ENCODE measurements around the gene CREG1.
"Not testable (repeated sequence)": the region's sequence is repeated elsewhere in the genome, so short reads cannot be mapped to it uniquely, and the experiment has no call there.

Gene CREG1

DNA sequence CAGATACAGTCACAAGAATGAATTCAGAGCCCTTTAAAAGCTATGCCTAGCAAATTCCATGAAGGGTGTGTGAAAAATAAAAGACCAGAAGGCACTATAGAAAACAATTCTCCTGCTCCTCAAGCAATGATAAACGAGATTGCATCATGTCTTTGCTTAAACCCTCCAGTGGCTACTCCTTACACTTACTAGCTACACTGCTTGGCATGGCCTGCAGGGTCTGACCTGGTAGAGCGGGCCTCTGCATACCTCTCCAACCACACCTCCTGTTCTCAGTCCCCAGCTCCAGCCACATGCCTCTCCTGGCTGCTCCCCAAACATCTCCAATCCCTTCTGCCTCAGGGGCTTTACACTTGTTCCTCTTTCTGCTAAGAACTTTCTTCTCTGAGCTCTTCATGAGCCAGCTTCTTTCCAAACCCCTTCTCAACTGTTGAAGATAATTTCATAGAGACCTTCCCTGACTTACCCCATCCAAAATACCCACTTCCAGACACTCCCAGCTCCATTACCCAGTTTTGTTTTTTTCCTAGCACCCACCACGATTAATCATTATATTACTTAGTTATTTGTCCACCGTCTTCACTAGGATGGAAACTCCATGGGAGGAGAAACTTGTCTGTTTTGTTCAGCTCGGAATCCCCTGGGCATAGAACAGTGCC lies 11.2 kb upstream of the CREG1 start:
- no peak for DNase-seq (ENCODE audit: low read depth in 1 of 2, low spot score in 1 of 2)

DNA sequence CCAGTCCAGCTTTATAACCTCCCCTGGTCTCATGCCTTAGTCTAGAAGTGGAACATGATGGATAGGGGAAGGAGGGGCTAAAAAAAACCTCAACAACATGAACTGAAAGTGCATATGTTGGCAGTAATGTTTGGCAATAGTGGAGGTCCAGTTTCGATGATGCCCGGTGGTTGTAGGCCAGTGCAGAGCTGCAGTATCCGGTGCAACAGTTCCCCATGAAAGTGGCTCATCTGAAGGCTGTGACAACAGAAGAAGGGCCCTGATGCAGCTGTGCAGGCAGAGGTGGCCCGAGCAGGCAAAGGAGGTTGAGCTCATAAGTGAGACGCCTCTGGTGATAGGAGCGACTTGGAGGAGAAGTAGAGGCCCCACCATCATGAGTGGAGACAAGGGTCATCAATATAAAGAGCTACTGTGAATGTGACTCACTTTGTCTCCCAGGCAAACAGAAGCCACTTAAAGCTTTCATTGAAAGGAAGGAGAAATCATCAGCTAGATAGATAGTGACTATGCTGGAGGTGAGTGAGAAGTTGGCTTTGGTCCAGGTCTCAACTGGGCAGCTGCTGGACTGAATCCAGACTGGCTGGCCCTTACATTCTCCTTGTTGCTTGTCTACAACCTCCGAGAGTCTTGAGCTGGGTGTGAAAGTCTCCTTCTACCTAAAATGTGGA lies 10.2 kb upstream of the CREG1 start:
- DNase-seq (ENCODE audit: low read depth in 1 of 2, low spot score in 1 of 2) = no peak

DNA sequence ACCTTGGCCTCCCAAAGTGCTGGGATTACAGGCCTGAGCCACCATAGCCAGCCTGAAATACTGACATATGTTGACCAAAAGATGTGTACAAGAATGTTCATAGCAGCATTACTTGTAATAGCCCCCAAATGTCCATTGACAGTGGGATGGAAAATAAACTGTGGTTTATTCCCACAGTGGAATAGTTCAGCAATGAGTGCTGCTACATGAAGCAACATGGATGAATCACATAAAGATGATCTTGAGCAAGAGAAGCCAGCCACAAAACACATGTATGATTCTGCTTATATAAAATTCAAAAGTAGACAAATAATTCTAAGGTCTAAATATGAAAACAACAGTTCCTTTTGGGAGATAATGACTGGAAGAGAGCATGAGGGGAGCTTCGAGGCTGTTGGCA lies 9.1 kb upstream of the CREG1 start:
- no peak for DNase-seq (ENCODE audit: low read depth in 1 of 2, low spot score in 1 of 2)

DNA sequence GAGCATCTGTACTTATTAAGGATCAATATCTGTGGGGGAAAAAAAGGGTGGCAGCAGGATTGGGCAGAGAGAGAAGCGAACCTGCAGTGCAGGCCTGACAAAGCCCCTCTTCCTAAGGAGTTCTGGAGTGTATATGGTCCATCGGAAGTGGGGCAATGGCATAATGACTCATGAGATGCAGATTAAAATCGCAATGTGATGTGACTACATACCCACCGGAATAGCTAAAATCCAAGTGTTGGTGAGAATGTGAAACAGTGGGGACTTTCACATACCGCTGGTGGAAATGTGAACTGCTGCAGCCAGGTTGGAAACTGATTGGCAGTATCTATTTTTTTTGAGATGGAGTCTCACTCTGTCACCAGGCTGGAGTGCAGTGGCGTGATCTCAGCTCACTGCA lies 8.2 kb upstream of the CREG1 start:
- no peak for DNase-seq (ENCODE audit: low read depth in 1 of 2, low spot score in 1 of 2)

DNA sequence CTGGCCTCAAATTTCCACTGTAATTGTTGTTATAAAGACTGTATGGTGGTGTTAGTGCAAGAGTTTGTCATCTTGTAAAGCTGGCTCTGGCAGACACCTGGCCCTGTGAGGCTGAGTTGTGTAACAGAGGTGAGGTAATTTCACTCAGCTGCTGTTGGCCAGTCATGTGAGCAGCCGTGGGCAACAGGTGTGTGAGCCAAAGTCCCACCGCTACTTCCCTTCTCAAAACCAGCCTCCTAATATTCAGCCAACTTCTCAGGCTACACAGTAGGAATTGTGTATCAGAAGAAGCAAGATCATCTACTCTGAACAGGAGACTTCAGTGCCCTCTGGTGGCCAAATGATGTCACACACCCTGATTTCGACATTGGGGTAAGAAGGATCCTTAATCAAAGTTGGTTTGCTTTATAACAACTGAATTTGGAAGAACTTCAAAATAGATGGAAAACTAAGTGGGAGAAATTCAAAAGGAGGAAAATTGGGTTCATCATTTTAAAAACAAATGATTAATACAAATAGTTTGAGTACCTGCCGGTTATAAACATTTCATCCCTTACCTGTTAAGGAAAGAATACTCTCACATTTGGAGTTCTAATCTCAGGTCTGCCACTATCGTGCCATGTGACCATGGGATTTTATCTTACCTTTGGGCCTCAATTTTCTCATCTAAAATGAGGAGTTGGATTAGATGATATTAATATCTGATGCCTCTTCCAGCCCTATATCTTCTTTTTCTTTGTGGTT lies 2.6 kb upstream of the CREG1 start:
- peak; percentile 50 to 73 for DNase-seq (ENCODE audit: low read depth in 1 of 2, low spot score in 1 of 2)

DNA sequence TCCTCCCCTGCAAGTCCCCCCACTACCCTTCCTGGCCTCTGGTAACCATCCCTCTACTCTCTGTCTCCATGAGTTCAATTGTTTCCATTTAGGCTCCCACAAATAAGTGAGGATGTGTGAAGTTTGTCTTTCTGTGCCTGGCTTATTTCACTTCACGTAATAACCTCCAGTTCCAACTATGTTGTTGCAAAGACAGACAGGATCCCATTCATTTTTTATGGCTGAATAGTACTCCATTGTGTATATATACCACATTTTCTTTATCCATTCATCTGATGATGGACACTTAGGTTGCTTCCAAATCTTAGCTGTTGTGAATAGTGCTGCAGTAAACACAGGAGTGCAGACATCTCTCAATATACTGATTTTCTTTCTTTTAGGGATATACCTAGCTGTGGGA lies 1.5 kb upstream of the CREG1 start:
- not testable (repeated sequence) for DNase-seq (ENCODE audit: low read depth in 1 of 2, low spot score in 1 of 2)

DNA sequence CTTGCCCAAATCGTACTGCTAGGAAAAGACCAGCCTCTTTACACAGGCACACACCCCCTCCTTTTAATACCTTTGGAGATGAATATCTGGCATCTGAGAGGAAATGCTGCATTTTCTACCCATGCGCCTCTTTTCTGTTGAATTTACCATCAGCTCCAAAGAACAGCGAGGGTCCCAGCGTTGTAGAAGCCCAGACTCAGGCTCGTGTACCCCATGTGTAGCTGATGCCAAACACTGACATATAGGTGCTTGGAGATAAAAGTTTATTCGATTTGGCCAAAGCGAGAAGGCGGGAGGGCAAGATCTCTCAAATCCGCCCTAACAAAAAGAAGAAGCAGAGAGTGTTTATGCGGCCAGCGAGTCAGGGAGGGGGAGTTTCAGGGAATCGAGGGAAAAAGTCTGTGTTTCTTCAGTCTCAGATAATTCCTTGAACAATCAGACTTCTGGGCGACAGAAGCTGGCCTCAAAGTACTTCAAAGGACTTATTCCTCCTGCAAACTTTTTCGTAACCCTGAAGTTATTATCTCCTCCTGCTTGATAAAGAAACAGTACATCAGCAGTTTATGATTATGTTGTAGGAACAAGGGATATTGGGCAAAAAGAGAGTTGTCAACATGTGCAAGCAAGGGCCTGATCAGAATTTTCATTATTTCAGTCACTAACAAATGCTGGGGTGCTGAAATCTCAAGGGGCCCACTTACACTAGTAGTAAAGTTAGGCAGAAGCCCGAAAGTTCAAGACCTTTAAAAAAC lies 642 bp upstream of the CREG1 start:
- no peak for DNase-seq (ENCODE audit: low read depth in 1 of 2, low spot score in 1 of 2)

DNA sequence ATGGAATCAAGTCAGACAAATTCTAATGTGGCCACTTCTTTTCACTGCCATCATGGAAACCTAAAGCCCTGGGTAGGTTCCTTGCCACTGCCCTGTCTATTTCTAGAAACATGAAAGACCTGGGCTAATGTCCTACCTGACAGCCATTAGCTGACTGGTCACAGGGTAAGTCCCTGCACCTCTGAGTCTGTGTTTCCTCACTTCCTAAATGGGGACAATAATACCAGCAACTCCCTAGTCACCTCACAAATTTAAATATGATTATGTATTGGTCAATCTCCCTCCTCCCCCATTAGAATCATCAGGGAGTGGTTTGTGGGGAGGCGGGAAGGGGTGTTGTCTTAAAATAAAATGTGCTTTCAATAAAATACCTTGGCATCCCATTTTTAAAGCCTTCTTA lies 2.2 kb downstream of the CREG1 start:
- DNase-seq (ENCODE audit: low read depth in 1 of 2, low spot score in 1 of 2) = no peak

DNA sequence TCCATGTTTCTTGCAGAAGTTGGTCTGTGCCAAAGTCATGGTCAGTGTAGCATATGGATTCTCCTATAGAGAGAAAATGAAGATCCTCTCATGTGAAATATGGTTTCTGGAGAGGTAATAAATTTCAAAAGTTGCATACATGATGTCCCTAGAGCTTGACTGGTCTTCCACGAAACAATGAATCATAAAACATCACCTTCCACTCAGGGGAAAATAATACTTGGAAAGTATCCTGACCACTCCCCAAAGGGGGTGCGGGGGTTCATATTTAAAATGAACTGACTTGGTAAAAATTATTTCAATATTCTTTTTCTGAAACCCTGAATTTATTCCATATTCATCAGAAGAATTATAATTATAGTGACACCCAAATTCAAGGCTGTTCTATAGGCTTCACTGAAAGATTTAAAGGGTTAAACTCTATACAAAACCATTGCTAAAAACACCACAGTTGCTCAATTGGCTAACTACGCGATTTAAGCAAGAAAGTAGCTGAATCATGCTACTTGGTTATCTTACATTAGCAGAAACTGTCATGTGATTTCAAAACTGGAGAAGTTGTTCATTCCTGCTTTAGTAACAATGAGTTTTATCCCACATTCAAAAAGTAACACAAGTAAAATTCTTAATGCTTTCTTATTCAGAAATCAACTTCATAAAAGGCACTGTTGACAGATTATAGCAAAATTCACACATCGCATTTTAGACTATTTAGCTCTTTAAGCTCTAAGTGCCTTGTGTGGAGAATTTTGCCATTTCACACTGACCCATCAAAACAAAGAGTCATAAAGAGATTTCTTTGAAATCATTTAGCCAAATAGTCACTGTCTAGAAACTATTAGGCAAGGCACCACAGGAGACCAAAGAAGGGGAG lies 5.3 kb downstream of the CREG1 start:
- DNase-seq (ENCODE audit: low read depth in 1 of 2, low spot score in 1 of 2) = no peak

DNA sequence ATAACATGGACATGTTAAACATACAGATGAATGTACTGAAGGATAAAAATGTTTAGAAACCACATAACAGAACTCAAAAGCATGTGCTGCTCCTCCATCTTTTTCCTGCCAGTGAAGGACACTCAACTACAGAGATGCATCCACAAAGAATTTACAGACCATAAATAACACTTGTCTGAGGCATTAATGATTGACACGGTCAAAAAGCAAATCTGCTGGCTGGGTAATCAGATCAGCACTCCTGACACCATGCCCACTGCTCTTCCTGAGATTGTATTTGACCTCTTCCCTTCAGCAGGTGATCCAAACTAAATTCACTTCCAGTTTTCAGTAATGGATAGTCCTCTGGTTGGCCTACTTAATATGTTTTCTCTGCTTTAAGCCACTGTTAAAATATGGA lies 6.6 kb downstream of the CREG1 start:
- DNase-seq (ENCODE audit: low read depth in 1 of 2, low spot score in 1 of 2) = no peak

DNA sequence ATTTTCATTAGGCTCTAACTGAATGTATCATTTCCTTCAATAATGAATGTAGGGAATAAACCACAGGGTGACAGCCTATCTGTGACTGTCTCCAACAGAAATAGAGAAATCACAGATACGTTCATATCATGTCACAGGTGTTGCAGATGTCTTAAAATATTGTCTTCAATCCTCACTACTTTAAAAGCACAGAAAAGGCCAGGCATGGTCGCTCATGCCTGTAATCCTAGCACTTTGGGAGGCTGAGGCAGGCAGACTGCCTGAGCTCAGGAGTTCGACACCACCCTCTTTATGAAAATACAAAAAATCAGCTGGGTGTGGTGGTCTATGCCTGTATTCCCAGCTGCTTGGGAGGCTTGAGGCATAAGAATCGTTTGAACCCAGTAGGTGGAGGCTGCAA lies 8.2 kb downstream of the CREG1 start:
- no peak for DNase-seq (ENCODE audit: low read depth in 1 of 2, low spot score in 1 of 2)

DNA sequence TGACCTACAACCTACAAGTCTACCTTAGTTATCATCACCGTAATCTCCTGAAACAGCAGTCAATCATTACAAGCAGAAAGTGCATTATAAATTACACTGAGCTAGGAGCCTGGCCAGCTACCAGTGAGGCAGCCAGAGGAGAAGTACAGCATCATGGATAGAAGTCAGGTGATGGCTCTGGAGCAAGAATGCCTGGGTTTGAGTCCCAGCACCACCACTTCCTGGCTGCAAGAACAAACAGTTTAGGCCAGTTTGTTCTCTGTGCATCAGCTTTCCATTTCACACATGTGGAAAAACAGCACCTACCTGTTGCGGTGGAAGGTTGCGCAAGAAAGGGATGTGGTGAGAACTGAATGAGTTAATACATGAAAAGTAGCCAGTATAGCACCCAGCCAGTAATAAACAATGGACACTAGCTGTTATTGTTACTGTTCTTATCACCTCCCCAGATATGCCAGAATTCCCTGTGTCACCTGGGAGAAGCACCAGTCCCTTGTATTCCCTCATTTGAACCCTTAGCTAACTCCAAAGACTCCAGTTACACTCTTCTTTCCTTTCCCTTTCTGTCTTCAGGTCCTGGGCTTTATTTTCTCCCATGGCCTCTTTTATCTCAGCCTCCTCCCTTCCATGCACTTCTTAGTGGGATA lies 9.0 kb downstream of the CREG1 start:
- no peak for DNase-seq (ENCODE audit: low read depth in 1 of 2, low spot score in 1 of 2)

DNA sequence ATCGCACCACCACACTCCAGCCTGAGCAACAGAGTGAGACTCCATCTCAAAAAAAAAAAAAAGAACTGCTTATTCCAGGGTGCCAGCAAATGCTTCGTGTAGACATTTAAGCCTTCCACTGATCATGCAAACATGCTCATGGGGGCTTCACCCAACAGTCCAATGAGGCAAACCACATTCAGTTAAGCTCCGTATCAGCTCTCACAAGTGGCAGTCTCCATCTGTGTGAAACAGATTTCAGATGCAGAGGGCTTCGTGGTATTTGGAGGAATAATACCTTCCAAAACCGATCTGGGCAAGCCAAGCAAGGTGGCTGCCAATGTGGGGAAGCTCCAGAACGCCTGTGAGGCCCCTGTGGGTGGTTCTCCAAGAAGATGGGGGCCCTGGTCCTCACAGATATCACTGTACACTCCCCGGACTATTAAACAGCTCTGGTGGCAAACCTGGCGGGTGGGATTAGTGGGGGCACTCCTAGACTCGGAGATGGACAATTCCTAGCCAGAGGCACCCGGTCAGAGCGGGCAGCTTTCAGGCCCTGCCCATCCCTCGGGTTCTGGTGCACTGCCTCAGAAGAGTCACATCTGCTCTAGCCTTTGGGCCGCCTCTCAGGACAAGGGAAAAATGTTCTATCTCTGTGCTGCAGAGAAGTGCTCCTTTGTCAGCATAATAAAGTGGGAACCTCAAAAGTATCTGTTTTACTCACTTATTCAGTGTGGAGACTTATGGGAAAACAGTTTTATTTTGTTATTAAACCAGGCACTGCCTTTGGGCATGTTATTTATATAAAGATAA lies 10.2 kb downstream of the CREG1 start:
- no peak for DNase-seq (ENCODE audit: low read depth in 1 of 2, low spot score in 1 of 2)

DNA sequence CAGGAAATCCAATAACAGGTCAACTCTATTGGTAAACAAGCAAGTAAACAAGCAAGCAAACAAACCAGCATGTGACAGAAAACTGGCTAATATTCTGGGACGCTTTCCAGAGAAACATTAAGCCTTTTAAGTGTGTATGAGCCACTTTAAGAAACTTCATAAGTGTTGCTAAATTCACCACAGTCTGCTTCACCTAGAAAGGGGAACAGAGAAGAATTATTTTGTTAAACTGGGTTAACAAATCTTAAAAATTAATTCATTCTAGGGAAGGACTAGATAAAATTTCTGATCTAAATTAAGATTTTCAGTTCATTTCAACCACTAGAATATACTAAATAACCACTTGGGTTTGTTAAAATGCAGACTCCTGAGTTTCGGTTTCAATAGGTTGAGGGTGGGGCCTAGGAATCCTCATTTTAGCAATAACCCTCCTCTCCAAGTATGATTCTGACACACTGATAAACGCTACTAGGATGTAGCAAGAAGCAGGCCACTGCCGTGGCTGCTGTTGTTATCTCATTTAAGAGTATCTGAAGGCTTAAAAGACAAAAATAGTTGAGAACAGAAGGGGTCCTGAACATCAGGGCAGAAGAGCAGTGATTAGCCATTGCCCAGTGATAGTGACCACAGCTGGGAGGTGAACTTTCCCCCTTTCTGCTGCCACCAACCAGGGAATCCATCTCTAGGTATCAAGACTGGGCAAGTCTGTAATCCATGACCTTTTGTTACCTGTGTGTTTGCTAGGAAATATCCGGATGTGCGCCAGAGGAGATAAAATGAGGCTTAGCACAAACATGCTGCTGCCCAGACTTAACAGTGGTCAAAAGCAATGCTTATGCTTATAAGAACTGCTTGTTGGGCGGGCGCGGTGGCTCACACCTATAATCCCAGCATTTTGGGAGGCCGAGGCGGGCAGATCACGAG lies 11.2 kb downstream of the CREG1 start:
- DNase-seq (ENCODE audit: low read depth in 1 of 2, low spot score in 1 of 2) = no peak

DNA sequence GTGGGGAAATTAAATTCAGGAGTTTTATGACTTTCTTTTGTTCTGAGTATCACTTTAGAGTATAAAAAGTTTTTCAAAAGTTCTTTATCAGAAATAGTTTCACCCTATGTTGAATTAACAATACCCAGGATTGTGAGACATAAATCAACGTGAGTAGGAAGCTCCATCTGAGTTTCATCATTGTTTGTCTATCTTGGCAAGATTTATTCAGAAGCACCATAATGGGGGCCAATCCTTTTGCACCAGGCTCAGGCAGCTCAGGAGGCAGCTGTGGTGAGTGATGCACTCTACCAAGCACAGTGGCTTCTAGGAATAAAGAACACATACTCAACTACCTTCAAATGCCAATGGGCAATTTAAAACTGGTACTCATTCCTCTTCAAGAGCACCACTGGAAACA lies 12.0 kb downstream of the CREG1 start:
- no peak for DNase-seq (ENCODE audit: low read depth in 1 of 2, low spot score in 1 of 2)

DNA sequence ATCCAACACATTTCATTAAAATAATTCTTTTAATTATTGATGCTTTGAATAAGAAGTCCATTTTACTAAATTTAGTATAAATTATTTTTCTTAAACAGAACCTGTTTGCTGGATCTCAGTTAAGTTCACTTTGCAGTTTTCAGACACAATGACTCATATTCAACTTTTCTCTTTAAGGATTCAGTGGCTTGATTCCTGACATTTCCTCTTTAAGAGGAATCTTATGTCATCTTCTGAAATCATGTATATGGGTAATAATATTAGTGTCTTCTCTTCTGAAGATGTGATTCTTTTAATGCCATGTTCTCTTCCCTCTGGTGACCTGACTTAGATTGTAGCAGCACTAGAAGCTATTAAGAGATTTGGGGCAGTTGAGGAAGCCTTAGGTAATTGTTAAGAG lies 12.6 kb downstream of the CREG1 start:
- DNase-seq (ENCODE audit: low read depth in 1 of 2, low spot score in 1 of 2) = no peak

DNA sequence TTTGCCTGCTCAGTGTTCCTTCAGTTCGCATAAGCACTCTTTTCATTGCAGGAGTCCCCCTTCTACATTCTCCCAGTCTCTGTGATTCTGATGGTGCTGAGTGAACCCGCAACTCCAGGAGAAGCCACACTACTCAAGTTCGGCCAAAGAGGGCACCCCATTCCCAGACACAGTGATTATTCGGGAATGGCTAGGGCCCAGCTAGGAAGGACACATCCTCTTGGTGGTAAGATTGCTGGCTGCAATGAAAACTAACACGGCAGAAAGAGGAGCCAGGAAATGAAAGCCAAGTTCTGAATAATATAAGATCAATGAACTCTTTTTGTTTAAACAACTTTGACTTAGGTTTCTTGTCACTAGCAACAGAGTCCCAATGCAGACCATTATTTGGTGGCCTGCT lies 14.9 kb downstream of the CREG1 start:
- DNase-seq (ENCODE audit: low read depth in 1 of 2, low spot score in 1 of 2) = no peak

DNA sequence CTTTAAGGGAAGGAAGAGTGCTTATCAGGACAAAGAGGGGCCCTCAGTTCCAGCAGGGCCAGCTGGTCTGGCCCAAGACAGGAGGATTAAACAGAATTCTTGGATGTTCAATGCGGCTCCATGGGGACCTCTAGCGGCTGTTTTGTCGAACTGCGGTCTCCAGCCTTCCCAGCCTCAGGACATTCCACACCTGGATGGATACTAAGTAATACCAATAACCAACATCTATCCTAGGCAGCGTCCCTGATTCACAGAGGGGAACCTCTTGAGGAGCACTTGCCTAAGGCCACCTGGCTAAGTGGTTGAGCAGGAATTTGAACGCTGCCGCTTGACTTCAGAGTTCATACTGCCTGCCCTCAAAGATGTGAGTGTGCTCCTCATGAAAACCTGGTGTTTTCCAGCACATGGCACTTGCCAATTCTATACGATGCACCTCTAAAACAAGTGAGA lies 19.7 kb downstream of the CREG1 start:
- DNase-seq (ENCODE audit: low read depth in 1 of 2, low spot score in 1 of 2) = peak in 1 of 2 donors; percentile 44

All from activated CD4-positive, alpha-beta T cell treated with anti-CD3 and anti-CD28 coated beads, Interleukin-2, amount 50 U/mL, for 24 hours (primary cell).